GM12801 (cell line): ENCODE results near the gene HSBP1.

Experiments
- TF ChIP-seq, protein P1 (sequence below): IDR thresholded peaks from one replicate; pipeline ENCODE4 v1.5.1; 2011; ENCODE audit warnings: control low read depth; ENCODE audit not compliant: insufficient read length; ENCODE audit errors: extremely low read depth

Gene HSBP1

DNA sequence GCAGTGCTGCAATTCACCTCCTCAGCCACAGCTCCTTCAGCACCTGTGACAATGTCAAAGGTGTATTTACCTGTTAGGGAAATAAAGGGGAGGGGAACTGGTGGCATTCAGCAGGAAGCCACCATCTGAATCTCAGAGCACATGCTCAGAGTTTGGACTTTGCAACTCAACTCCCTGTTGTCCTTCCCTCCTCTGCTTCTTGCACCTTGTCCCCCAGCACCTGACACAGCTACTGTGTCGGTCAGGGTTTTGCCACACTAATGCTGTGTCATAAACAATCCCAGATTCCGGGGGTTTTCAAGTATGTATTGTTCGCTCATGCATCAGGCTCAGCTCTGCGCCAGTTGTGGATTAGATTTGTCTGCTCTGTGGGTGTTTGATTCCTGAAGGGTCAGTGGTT is 43.7 kb downstream of the HSBP1 start:
- TF ChIP-seq, protein P1, sequence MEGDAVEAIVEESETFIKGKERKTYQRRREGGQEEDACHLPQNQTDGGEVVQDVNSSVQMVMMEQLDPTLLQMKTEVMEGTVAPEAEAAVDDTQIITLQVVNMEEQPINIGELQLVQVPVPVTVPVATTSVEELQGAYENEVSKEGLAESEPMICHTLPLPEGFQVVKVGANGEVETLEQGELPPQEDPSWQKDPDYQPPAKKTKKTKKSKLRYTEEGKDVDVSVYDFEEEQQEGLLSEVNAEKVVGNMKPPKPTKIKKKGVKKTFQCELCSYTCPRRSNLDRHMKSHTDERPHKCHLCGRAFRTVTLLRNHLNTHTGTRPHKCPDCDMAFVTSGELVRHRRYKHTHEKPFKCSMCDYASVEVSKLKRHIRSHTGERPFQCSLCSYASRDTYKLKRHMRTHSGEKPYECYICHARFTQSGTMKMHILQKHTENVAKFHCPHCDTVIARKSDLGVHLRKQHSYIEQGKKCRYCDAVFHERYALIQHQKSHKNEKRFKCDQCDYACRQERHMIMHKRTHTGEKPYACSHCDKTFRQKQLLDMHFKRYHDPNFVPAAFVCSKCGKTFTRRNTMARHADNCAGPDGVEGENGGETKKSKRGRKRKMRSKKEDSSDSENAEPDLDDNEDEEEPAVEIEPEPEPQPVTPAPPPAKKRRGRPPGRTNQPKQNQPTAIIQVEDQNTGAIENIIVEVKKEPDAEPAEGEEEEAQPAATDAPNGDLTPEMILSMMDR: no peak

DNA sequence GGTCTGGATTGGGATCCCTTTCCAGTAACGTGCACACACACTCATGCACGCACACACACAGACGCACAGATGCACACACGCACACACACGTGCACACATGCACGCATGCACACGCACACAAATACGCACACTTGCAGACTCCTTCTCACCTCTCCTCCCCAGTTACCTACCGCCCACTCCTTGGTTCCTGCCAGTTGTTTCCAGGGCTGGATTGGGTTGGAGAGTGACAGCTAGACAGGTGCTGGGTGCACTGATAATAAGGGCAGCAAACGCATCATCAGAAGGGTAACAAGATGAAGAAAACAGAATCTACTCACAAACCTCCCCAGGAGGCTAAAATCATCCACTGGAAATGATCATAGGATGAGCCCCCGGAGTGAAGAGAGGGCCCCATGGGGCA is 45.0 kb downstream of the HSBP1 start:
- TF ChIP-seq, protein P1: no peak

DNA sequence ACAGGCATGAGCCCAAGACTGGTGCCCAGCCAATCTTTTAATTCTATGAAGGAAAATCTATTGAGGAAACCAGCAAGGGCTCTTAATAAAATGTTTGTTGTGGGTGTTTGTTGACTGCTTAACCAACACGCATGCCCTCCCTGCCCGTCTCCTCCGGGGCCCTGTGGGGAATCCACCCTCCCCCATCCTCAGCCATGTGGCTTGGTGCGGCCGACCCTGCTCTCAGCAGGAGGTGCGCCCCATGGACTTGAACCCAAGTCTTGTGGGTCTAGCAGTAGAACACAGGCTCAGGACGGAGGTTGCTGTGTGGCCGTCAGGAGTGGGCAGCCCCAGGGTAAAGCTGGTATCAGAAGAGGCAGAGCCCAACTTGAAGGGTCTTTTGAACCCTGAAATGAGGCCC is 46.1 kb downstream of the HSBP1 start:
- TF ChIP-seq, protein P1: no peak

DNA sequence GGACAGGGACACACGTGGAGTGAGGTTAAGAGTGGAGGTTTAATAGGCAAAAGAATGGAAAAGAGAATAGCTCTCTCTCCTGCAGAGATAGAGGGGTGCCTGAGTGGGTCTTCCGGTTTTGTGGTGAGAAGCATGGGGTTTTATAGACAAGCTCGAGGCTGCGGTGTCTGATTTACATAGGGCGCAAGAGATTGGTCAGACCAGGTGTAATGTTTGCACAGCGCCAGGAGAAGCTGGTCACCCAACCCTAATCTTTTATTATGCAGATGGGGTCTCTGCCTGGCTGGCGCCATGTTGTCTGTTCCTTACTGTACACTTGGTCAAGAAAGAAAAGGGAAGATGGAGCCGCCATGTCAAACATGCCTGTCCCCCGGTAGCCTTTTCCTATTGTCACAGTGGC is 46.6 kb downstream of the HSBP1 start:
- TF ChIP-seq, protein P1: no peak

DNA sequence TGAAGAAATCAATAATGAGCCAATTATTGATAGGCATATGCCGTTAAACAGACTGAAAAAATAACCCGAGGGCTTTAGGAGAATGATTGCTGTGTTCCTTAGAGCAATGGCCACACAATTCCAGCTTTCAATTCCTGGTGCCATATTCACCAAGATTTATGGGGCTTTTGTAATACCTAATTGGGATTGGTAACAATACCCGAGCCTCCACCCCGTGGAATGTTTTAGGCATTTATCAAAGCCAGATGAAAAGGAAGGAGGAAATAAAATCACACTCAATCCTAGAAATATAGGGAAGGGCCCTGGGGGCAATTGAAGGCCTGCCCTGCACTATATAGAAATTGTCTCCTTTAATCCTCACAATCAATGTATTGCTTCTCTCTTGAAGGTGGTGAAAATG is 49.0 kb downstream of the HSBP1 start:
- TF ChIP-seq, protein P1: no peak

DNA sequence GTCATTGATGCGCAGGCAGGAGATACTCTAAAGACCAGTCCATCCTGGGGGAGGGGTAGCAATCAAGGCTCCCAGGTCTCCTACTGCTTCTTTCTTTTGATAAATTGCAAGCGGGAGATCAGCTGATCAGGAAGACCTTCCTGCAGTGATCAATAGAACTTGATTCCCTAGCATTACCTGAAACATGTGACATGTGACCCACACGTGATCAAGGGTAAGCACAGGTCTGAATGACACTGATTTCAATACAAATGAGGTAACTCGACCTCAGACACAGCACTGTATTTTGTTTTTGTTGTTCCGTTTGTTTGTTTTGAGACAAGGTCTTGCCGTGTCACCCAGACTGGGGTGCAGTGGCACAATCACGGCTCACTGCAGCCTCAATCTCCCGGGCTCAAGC is 51.5 kb downstream of the HSBP1 start:
- TF ChIP-seq, protein P1: no peak

DNA sequence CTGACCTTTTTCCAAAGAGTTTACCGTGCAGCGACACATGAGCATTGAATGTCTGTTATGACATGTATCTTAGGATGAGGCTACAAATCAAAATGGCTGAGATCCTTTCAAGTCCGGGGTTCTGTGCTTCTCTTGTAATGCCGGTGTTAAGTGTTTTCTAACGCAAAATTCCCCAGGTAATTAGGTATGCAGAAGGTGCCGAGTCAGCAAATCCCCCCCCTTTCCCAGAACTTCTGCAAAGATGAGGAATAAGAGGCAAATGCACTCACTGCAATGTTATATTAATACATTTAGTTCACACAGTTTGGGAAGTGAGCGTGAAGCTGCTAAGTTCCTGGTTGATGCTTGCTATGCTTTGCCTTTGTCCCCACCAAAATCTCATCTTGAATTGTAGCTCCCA is 54.9 kb downstream of the HSBP1 start:
- TF ChIP-seq, protein P1: no peak

DNA sequence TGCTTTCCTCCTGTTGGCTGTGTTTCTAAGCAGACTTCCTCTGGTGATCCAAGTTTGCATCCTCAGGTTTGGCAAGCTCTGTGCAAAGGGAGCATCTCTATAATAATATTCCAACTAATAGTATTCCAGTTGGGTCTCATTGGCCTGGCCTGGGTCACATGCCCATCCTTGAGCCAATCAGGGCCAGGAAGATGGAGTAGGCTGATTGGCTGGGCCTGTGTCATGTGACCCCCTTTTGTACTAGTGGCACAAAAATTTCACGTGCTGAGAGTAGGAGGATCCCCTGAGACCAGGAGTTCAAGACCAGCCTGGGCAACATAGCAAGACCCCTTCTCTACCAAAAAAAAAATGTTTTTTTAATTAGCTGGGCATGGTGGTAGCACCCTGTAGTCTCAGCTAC is 55.9 kb downstream of the HSBP1 start:
- TF ChIP-seq, protein P1: no peak
